ENCODE results near the gene SAMM50.
A peak's percentile ranks its signal among the peaks of the same experiment; 100 is the strongest.

Gene SAMM50

DNA sequence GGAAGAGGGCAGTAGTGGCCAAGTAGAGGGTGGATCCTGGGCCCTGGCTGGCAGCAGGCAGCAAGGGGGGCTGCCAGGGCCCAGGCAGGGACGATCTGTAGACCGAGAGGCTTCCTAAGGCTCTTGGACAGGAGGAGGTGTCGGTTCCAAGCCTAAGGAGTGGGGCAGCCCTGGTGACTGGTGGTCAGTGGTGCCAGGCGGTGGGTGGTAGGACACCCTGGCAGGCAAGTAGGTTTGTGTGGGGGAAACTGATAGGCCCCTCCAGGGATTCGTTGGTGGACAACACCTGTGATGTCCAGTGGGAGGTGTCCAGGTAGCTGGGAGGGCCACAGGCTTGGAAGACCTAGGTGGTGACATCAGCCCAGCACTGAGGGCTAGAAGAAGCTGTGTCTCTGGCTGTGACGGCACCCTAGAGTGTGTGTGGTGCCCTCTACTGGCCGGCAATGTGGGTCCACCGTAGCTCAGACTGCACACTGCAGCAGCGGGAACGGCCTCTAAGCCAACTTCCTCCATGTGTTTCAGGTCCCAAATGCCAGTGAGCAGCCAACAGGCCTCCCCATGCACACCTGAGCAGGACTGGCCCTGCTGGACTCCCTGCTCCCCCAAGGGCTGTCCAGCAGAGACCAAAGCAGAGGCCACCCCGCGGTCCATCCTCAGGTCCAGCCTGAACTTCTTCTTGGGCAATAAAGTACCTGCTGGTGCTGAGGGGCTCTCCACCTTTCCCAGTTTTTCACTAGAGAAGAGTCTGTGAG lies 9.4 kb upstream of the SAMM50 start:
- peak; percentile 88 for DNase-seq (ENCODE audit: low spot score)

DNA sequence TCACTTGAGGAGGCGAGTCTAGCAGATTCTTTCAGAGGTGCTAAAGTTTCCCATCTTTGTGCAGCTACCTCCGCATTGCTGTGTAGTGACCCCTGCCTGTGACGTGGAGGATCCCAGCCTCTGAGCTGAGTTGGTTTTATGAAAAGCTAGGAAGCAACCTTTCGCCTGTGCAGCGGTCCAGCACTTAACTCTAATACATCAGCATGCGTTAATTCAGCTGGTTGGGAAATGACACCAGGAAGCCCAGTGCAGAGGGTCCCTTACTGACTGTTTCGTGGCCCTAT lies 8.9 kb upstream of the SAMM50 start:
- no peak for DNase-seq (ENCODE audit: low spot score)

DNA sequence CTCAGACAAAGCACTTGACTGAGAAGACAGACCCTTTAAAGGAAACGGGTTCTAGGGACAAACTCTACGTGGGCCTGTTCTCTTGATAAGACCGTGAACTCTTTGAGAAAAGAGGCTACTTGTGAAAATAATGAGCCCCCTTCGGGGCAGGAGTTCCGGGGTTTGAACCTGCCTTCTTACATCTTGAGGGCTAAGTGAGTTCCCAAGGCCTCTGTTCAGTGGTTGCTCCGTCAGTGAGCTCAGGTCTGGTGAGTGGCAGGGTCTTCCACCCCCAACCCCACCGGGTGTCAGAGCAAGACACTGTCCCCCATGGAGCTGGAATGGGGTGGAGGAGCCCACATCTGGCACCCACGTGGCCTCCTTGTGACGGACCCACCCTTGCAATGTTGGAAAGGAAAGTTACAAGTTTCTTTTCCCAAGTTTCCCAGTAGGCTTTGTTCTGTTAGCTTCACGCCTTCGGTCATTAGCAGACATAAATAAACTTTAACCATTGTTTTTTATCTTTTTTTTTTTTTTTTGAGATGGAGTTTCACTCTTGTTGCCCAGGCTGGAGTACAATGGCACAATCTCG lies 6.3 kb upstream of the SAMM50 start:
- DNase-seq (ENCODE audit: low spot score), result peak; percentile 47

DNA sequence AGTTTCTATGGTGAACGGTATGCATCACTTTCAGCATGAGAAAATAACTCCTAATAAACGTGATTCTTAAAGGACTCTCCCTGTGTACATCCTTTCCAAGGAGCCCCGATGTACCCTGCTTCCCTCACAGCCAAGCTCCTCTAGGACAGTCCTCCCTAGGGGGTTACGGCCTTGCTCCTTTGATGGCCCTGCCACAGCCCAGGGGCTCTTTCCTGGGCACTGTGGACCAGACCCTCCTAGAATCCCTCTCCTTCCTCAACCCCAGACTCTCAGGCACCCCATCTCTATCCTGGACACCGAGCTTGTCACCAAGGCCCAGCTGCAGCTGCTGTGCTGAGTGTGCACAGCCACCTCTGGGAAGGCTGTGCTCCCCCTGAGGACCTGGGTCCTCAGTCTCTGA lies 3.9 kb upstream of the SAMM50 start:
- no peak for DNase-seq (ENCODE audit: low spot score)

DNA sequence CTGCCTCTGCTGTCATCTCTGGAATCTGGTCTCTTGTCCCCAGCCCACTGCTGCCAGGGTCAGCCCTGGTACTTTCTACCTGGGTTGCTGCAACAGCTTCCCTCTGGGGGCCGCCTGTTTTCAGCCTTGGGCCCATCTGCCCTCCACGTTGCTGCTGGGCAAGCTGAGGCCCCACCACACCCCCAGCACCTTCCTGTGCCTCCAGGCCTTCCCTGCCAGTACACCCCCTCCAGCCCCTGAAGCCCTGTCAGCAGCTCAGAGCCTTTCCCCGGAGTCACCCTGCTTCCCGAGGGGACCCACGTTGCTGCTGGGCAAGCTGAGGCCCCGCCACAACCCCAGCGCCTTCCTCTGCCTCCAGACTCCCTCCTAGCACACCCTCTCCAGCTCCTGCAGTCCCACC lies 3.3 kb upstream of the SAMM50 start:
- no peak for DNase-seq (ENCODE audit: low spot score)

DNA sequence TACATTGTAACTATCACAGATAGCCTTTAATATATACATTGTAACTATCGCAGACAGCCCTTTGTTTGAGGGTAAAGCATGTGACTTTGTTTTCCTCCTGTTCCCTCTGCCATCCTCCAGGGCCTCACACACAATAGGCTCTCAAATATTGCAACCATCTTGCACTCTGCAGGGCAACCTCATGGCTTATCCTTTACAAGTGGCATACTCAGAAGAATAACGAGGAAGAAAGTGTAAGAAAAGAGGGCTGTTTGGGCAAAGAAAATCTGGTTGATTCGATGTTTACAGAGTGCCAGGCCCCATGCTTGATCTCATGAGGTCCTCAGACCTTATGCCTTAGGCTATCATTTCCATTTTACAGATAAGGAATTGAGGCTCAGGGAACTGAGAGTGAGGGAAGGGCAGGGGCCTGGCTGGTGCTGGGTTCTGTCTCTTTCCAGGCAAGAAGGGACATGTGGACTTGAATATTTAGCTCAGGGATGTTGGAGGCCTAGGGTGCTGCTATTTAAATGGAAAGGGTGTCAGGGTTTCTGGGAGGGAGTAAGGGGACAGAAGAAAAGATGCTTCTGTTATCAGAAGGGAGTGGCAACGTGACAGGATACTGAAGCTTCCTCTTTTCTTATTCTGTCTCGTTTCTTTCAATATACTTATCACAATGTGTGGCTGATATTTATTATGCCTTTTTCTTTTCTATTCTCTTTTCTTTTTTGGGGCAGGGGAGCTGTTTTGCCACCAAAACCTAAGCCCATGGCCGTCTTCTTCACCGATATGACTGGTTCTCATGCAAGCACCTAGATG lies 1.1 kb upstream of the SAMM50 start:
- DNase-seq (ENCODE audit: low spot score), result no peak

DNA sequence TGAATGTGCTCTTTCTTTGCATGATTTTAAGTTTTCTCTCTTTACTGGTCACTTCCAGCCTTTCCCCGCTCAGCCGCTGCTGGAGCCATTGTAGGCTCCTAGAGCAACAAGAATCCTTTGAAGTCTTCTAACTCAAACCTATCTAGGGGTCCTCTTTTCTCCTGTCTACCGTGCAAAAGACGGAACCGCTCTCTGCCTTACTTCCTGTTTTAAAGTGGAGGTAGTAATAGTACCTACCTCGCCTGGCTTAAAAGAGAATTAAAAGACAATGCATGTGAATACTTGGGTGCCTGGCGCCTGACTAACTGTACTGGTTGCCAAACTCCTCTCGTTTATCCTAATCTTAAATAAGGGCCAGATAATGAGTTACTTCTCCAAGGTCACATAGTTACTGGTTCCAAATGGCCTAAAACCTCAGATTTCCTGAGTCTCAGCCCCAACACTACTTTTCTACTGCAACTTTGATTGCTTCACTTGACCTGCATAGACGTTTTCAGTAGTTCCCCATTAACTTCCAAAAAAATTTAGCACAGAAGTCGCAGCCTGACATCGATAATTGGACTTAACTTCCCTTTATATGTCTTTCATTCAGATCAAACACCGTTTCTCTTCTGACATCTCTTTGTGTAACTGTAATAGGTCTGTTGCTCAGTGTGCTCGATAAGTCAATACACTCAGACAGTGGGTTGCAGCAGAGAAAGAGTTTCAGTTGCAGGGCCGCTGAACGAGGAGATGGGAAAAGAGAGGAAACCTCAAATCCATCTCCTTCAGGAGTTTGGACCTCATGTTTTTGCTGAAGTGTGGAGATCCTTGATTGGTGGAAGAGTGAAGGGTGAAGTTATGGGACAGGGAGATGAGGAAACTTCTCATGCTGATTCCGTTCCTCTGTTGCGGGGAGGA lies 891 bp downstream of the SAMM50 start:
- DNase-seq (ENCODE audit: low spot score), result no peak

DNA sequence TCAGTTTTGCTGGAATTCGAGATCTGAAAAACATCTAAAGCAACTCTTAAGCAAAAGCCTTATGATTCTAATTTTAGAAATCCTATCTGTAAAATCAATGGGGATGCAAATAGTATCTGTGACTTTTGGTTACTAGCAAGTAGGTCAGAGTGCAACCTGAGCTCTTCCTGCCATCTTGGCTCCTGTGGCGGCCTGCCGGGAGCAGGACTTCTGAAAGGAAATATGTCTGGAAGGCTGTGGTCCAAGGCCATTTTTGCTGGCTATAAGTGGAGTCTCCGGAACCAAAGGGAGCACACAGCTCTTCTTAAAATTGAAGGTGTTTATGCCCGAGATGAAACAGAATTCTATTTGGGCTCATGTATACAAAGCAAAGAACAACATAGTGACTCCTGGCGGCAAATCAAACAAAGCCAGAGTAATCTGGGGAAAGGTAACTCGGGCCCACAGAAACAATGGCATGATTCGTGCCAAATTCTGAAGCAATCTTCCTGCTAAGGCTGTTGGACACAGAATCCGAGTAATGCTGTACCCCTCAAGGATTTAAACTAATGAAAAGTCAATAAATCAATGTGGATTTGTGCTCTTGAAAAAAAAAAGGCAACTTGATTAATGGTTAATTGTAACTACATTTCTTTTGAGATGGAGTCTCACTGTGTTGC lies 1.7 kb downstream of the SAMM50 start:
- no peak for DNase-seq (ENCODE audit: low spot score)

DNA sequence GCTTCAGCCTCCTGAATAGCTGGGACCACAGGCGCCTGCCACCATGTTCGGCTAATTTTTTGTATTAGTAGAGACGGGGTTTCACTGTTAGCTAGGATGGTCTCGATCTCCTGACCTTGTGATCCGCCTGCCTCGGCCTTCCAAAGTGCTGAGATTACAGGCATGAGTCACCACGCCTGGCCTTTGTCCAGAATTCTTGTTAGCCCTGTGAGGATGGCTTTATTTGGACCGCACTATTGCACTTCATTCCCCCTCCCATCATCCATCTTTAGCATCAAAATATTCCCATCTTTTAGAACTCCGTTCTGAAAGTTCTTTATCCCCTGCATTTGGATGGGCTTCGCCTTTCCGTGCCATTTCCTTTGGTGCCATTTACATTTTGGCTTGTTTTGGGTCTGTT lies 2.6 kb downstream of the SAMM50 start:
- no peak for DNase-seq (ENCODE audit: low spot score)

DNA sequence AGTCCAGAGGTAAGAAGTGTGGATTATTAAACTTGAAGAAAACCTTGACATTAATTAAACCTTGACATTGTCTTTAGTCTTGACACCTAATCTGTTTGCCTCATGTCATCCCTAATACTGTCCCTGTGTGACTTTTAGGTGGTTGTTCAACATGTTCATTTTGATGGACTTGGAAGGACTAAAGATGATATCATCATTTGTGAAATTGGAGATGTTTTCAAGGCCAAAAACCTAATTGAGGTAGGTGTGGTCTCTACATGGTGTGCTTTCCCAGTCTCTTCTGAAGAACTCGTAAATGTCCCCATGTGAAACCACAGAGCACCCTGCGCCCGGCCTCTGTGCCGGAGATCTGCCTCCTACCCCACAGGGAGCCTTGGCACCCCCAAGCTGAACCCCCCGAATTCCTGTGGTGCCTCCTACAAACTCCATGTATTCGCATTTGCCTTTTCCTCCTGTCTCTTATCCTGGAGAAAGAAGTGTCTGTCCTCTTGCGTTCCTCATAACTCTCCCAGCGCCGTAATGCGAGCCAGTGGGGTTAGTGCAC lies 9.1 kb downstream of the SAMM50 start:
- DNase-seq (ENCODE audit: low spot score), result no peak

DNA sequence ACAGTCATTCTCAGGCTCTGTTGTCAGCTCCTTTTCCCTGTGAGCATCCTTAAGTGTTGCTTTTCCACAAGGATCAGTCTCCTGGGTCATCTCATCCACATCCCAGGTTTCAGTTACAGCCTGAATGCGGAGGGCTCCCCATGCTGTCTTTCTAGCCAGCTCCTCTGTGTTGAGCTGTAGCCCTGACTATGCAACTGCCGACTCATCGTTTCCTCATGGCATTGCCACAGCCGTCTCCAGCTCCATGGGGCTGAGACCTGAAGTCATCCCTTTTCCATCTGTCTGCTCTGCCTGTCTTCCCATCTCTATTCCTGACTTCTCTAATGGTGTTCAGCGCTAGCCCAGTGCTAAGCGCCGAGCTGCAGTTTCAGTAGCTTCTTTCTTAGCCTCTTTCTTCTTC lies 11.8 kb downstream of the SAMM50 start:
- no peak for DNase-seq (ENCODE audit: low spot score)

DNA sequence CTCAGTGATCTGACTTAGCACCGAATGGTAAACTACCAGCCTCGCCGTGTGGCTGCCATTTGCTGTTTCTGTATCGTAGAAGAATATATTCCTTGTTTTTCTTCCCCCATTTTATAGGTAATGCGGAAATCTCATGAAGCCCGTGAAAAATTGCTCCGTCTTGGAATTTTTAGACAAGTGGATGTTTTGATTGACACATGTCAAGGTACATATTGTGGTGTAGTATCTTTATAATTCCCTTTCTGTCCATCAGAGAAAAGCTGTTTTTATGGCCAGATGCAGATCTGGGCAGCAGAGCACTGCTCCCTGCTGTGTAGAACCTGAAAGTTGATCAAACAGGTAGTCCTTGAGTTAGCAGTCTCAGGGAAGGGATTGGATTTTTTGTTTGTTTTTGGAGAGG lies 13.4 kb downstream of the SAMM50 start:
- DNase-seq (ENCODE audit: low spot score), result no peak

DNA sequence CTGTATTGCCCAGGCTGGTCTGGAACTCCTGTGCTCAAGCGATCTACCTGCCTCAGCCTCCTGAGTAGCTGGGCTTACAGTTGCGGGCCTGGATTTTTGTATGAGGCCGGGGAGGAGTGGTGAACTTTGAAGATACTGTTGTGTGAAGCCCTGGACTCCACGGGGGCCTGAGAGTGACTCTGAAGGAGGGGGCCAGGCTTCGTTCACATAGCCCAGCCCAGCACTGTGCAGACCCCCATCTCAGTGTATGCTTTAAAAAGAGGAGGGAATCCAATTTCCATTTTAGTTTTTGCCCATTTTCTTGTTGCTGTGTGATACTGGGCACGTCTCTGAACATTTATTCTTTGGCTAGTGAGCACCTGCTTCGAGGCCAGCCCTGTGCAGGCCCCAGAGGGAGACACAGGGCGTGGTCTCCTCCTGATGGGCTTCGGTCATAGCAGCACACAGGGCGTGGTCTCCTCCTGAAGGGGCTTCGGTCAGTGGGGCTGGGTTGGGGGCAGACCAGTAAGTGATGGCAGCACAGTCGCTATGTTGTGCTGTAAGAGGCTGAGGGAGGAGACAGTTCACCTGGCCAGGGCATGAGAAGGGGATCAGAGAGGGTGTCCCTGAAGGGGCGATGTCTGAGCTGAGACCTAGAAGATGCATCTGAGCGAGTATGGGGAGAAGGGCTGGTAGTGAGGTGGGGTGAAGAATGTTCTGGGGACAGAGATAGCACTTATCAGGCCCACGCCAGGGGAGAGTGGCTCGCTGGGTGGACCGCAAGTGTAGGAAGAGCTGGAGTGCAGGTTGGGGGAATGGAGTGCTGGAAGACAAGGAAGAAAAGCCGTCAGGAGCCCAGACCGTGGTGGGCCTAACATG lies 14.0 kb downstream of the SAMM50 start:
- no peak for DNase-seq (ENCODE audit: low spot score)

DNA sequence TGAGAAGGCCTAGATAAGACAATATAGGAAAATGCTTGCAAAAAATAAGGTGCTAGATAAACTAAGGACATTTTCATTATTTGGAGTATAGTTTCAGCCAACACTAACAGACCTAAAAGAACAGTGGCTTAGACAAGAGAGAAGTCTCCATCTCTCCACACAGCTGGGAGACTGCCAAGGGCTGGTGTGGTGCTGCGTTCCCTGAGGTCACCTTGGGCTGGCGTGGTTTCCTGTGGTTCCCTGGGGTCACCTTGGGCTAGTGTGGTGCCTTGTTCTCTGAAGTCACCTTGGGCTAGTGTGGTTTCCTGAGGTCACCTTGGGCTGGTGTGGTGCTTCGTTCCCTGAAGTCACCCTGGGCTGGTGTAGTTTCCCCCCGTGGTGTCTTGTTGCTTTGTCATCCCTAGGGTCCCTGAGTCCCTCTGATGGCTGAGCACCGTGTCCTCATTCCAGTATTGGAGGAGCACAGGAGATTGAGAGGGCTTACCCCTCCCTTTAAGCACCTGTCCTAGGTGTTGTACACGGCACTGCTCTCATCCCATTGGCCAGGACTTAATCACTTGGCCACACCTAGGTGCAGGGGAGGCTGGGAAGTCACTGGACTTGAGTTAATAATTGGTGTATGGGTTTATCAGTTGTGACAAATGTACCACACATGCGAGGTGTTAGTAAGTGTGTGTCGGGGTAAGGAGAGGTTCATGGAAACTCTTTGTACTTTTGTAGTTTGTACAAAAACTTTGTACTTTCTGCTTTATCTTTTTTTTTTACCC lies 14.9 kb downstream of the SAMM50 start:
- DNase-seq (ENCODE audit: low spot score), result no peak

DNA sequence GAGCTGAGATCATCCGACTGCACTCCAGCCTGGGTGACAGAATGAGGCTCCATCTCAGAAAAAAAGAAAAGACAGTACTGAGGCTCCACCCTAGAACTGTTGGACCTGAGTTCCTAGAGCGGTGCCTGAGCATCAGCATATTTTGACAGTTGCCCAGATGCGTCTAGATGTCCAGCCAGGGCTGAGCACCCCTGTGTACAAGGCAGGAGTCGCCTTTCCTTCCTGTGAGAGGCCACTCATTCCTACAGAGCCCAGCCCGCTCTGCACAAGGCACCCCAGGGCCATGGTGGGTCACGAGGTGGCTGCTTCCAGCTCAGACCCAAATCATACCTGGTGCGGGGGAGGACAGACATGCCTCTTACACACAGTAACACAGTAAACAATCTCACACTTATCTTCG lies 15.9 kb downstream of the SAMM50 start:
- no peak for DNase-seq (ENCODE audit: low spot score)

DNA sequence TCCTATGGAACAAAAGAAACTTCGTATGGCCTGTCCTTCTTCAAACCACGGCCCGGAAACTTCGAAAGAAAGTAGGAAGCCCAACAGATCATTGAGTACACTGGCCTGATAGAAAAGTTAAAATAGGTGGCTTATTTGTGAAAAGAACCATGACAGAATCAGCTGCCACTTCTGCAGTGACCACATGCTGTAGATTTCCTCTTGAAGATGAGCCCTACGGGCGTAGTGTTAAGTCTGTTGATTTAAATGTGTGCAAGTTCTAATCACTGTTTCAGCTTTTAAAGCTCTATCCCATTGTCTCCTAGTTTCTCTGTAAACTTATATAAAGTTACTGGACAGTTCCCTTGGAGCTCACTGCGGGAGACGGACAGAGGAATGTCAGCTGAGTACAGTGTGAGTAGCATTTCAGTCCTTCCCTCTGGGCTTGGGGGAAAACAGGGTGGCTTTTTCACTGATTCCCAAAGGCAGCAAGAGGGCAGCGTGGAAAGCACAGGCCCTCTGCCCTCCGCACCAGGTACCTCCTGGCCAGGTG lies 17.8 kb downstream of the SAMM50 start:
- DNase-seq (ENCODE audit: low spot score), result no peak

DNA sequence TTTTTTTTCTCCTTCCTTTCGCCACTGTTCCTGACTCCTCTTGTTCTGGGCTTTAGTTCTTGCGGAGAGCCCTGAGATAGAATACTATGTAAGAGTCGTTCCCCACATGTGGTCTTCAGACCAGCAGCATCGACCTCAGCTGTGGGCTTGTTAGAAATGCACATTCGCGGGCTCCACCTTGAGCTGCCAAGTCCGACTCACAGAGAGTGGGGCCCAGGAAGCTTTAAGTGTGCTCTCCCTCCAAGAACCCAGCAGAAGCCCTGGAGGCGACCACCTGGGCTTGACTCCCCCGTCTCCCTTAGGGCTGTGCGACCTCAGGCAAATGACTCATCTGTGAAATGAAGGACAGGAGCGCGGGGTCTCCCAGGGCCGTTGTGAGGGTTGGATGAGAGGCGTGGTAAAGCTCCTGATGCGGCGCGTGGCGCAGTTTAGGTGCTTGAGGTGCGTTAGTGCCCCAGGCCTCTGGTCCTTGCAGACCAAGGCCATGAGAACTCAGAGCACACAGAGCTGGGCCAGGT lies 18.8 kb downstream of the SAMM50 start:
- DNase-seq (ENCODE audit: low spot score), result no peak

DNA sequence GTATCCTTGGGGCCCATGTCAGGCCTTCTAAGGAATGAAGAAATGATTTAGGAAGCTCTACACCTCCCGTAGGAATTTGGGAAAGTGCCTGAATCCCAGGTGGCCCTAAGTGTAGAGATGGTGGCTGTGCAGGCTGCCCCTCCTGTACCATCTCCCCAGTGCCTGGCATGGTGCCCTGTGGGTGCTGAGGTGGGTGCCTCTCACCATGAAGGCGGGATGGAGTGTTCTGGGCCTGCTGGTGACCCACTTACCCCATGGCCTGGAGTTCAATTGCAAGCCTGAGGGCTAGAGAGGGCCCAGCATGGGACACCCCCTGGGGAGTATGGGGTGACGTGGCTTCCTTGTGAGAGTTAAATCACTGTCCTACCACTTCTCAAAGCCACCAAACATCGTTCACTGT lies 19.8 kb downstream of the SAMM50 start:
- DNase-seq (ENCODE audit: low spot score), result no peak

Measured in AG20443 (cell line).